Sigmoid colon (tissue), 3 donors: ENCODE data around the gene PAFAH2.

Experiments
- POLR2A ChIP-seq, 2 donors: fragments of 450-650 bp; IDR thresholded peaks; one replicate each; pipeline ENCODE4 v1.6.1; 2016; ENCODE audit warnings: antibody characterized with exemption in 2 of 2, mild to moderate bottlenecking in 2 of 2, moderate library complexity in 2 of 2
- TF ChIP-seq, protein P1 (sequence below), 4 experiments: fragments of 450-650 bp in 3 of 4; fragments of 200-600 bp in 1 of 4; IDR thresholded peaks; one replicate each; pipeline ENCODE4 v1.5.1; 2016 to 2019; ENCODE audit warnings: antibody characterized with exemption in 4 of 4, mild to moderate bottlenecking in 3 of 4, moderate library complexity in 2 of 4

- TF ChIP-seq, protein P1, sequence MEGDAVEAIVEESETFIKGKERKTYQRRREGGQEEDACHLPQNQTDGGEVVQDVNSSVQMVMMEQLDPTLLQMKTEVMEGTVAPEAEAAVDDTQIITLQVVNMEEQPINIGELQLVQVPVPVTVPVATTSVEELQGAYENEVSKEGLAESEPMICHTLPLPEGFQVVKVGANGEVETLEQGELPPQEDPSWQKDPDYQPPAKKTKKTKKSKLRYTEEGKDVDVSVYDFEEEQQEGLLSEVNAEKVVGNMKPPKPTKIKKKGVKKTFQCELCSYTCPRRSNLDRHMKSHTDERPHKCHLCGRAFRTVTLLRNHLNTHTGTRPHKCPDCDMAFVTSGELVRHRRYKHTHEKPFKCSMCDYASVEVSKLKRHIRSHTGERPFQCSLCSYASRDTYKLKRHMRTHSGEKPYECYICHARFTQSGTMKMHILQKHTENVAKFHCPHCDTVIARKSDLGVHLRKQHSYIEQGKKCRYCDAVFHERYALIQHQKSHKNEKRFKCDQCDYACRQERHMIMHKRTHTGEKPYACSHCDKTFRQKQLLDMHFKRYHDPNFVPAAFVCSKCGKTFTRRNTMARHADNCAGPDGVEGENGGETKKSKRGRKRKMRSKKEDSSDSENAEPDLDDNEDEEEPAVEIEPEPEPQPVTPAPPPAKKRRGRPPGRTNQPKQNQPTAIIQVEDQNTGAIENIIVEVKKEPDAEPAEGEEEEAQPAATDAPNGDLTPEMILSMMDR (IDR thresholded peaks at IDR 0.05) = no peak
- no peak for TF ChIP-seq POLR2A (IDR thresholded peaks at IDR 0.05)
Measured at GRCh38 chr1:25917996-25918395, 79.9 kb downstream of the PAFAH2 start.
